NOMO-1 treated with DMSO at 0.1 percent for 48 hours (cell line): ENCODE measurements around the gene DOCK8.

Source experiments
- DNase-seq: peaks from one replicate; lab custom pipeline; 2025; ENCODE audit not compliant: unreplicated experiment; lab: John Stamatoyannopoulos, UW

The DOCK8 gene

GRCh38 chr9:306907-307306 lies 92.2 kb downstream of the DOCK8 start:
- peak; percentile 41 for DNase-seq

DNA sequence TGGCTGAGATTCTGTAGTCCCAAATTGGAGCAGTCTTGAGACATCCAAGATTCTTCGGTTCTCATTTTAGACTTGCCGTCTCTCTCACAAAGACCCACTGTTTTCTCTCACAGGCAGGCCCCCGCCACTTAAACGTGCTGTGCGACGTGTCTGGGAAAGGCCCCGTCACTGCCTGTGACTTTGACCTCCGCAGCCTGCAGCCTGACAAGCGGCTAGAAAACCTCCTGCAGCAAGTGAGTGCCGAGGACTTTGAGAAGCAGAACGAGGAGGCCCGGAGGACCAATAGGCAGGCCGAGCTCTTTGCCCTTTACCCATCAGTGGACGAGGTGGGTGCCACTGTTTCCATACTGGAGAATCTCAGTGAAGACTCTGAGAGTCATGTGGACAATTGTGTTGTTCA lies 97.2 kb downstream of the DOCK8 start:
- no peak for DNase-seq

- DNase-seq: no peak
These were observed 98.1 kb downstream of the DOCK8 start for GRCh38 chr9:312596-313320.

DNA sequence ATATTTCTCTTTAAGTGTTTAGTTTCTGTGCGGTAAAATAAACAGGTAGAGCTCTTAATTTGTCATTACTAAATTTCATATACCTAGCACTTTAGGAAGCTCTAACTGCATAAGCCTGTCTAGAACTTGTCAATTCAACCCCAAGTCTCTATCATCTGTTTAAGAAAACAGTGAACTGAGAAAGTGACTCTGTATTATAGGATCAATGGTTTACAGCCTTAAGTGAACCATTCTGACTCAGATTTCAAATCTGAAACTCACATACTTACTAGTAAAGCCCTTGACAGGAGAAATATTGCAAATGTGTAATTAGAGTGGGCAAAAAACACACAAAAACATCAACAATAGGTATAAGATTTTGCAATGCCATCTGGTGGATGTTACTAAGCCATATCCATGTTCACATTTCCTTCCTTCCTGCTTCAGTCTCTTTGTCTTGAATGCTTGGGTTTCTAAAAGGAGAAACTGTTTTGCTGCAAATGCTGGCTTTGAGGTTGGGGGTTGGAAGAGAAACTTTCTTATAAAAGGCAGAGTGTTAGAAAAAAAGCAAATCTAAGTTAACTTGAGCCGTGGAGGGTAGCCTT lies 101.8 kb downstream of the DOCK8 start:
- DNase-seq: no peak

- no peak for DNase-seq
These were observed 104.0 kb downstream of the DOCK8 start for GRCh38 chr9:318646-319045.

DNA sequence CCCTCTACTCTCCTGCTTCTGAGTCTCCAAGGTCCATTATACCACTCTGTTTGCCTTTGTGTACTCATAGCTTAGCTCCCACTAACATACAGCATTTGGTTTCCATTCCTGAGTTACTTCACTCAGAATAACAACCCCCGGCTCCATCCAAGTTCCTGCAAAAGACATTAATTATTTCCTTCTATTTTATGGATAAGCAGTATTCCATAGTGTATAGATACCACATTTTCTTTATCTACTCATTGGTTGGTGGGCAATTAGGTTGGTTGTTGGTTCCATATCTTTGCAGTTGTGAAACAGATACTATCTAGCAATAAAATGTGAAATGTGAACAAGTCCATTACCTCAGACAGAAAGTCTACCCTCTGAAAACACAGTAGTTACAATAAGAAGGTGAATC lies 110.3 kb downstream of the DOCK8 start:
- no peak for DNase-seq

GRCh38 chr9:326667-327066 lies 112.0 kb downstream of the DOCK8 start:
- DNase-seq: no peak

DNA sequence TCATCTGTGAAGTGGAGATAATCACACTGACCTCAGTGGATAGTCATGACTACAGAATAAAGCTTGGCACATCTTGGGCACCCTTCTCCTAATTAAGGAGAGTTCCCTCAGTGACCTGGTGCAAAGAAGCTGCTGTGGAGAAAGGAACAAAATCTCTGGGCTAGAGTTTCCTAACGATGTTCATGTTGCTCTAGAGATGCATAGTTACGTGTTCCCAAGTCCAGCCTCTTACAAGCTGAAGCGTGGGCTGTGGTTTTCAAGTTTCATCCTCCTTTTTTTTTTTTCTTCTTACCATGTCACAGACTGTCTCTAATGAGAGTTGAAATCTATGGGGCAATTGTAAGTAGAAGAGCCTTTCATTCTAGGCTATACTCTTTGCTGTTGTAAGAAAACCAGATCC lies 113.8 kb downstream of the DOCK8 start:
- DNase-seq: no peak

DNA sequence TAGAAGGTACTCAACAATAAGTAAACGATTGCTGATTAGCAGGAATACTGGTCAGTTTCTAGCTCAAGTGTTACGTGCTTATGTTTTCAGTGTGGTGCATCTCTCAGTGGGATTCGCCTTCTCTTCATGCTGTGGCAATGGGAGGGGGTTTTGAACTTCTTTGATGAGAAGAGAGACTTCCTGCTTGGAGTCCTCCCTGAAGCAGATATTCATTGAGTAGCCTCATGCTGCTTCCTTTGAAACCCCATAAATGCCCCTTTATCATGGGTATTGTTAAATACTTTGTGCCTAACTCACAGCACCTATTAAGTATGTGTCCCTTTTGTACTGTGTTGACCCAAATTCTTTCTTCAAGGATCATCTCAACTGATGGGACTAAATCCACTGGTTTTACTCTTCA lies 116.5 kb downstream of the DOCK8 start:
- DNase-seq: no peak

- DNase-seq: no peak
These were observed 120.7 kb downstream of the DOCK8 start for GRCh38 chr9:335373-335772.

DNA sequence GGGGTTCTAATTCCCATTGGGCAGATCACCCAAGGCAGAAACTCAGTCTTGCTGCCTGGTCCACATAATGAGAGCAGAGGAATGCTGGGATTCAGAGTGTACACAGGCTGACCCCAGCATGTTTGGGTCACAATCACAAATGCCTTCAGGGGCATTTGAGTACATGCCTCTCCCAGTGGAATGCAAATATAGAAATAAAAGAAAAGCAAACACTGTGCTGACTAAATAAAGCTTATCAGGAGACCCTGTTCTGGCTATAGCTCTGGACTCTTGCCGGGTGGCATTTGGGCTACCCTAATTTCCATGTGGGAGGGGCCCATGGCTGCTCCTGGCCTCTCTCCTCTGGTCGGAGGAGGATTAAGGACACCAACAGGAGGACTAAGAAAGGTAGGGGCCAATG lies 121.4 kb downstream of the DOCK8 start:
- no peak for DNase-seq

DNA sequence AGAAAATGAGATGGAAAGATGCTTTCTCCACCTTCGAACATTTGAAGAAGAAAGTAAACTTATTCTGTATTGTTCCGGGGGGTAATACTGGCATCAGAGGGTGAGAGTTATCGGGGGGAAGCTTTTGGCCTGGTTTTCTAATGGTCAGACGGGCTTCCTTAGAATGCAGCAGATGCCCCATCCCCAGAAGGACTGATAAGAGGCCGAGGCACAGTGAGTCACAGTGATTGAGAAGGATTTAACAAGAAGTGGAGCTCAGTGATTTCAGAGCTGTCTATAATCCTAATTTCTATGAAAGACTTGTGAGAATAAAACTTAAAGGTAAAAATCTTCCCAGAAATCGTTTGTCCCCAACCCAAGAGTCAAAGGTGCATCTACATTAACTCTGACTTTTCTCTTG lies 123.9 kb downstream of the DOCK8 start:
- DNase-seq: no peak

GRCh38 chr9:341634-342421 lies 127.2 kb downstream of the DOCK8 start:
- DNase-seq: no peak

DNA sequence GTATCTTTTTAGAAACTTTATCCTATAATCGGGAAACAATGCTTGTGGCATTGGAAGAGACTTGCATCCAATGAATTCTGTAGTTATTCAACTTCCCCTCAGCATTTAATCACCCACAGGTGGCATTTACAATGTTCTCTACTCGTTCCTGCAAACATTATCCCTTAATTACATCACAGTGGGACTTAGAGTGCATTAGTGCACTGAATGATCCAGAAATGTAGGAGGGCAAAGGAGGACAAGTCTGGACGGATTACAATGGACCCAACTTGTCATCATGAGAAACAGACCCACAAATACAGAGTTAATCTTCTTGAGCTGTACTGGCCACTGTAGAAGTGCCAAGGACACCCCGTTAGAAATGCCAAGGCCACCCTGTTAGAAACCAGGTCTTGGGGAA lies 129.1 kb downstream of the DOCK8 start:
- DNase-seq: no peak

- DNase-seq: no peak
These were observed 131.5 kb downstream of the DOCK8 start for GRCh38 chr9:346111-346571.

- DNase-seq: no peak
These were observed 133.1 kb downstream of the DOCK8 start for GRCh38 chr9:347667-348292.

DNA sequence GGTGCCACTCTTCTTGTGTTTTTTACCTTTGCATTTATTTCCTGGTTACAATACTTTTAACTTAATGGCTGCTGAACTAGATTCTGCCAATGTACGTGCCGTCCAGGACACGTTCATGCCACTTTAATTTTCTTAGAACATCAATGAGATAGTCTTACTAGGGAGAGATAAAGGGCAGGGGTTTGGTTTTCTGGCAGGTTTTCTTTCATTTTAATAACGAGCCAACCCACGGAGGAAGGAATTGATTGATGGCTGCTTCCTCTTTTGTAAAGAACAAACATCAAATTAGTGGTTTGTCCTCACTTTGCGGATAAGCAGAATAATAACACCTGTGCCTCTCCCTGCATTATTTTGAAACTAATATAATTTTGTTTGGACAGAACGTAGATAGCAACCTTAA lies 135.7 kb downstream of the DOCK8 start:
- no peak for DNase-seq

GRCh38 chr9:351916-352315 lies 137.3 kb downstream of the DOCK8 start:
- DNase-seq: no peak

DNA sequence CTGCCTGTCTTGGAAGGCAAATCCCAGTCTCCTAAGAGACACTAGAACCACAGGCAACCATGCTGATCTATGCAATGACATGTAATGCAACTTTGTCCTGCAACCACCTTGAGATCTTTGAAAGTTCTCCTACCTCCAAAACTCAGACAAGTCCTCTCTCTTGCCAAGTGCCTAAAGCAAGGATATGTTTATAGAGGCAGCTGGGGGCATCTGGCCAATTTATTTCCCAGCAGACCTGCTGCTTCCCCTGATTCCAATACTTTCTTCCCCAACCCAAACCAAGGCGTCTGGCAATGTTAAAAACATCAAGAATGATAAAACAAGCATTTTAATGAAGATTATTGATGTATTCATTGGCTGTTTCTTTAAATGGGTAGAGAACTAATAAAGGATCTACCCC lies 138.4 kb downstream of the DOCK8 start:
- no peak for DNase-seq

DNA sequence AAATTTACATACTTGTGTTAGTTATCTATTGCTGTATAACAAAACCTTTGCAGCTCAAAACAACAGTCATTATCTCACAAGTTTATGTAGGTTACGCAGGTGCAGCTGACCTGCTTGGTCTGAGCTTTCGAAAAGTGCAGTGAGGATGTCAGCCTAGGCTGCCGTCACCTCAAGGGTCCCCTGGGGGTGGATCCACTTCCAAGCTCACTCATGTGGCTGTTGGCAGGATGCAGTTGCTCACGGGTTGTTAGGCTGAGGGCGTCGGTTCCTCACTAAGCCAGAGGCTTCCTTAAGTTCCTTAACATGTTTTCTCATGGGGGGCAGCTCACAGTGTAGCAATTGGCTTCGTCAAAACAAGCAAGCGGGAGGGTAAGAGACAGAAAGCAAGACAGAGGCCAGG lies 139.8 kb downstream of the DOCK8 start:
- no peak for DNase-seq

GRCh38 chr9:357560-357959 lies 142.9 kb downstream of the DOCK8 start:
- no peak for DNase-seq
